GM18499 (cell line): ENCODE measurements around the gene PTPN4.
"Not testable (repeated sequence)": the region's sequence is repeated elsewhere in the genome, so short reads cannot be mapped to it uniquely, and the experiment has no call there.

Experiments used
- ATAC-seq: cut with Tn5 transposase; IDR thresholded peaks from one replicate; pipeline ENCODE4 v1.9.1; 2021; ENCODE audit warnings: moderate number of reproducible peaks; ENCODE audit not compliant: insufficient read depth, unreplicated experiment

Gene PTPN4

GRCh38 chr2:119922699-119923098, 163.0 kb downstream of the PTPN4 start:
- no peak for ATAC-seq

GRCh38 chr2:119929537-119929936, 169.8 kb downstream of the PTPN4 start:
- no peak for ATAC-seq

GRCh38 chr2:119932809-119933208, 173.1 kb downstream of the PTPN4 start:
- no peak for ATAC-seq

- no peak for ATAC-seq
Observed at GRCh38 chr2:119934319-119934718, 174.6 kb downstream of the PTPN4 start.

GRCh38 chr2:119937680-119938079, 178.0 kb downstream of the PTPN4 start:
- no peak for ATAC-seq

GRCh38 chr2:119939915-119940314, 180.2 kb downstream of the PTPN4 start:
- ATAC-seq: no peak

GRCh38 chr2:119940856-119941255, 181.1 kb downstream of the PTPN4 start:
- ATAC-seq: no peak

GRCh38 chr2:119941388-119941787, 181.7 kb downstream of the PTPN4 start:
- ATAC-seq: no peak

GRCh38 chr2:119941981-119942513, 182.3 kb downstream of the PTPN4 start:
- ATAC-seq: no peak

GRCh38 chr2:119943058-119943457, 183.3 kb downstream of the PTPN4 start:
- no peak for ATAC-seq

- no peak for ATAC-seq
Observed at GRCh38 chr2:119947535-119947934, 187.8 kb downstream of the PTPN4 start.

GRCh38 chr2:119950966-119951365, 191.2 kb downstream of the PTPN4 start:
- ATAC-seq: no peak

GRCh38 chr2:119958670-119959268, 199.0 kb downstream of the PTPN4 start:
- ATAC-seq: no peak

- ATAC-seq: no peak
Observed at GRCh38 chr2:119960821-119961220, 201.1 kb downstream of the PTPN4 start.

GRCh38 chr2:119981896-119982295, 222.2 kb downstream of the PTPN4 start:
- ATAC-seq: no peak

- no peak for ATAC-seq
Observed at GRCh38 chr2:119982506-119982905, 222.8 kb downstream of the PTPN4 start.

- ATAC-seq: no peak
Observed at GRCh38 chr2:119983108-119983507, 223.4 kb downstream of the PTPN4 start.

GRCh38 chr2:119996148-119996547, 236.4 kb downstream of the PTPN4 start:
- no peak for ATAC-seq

- ATAC-seq: not testable (repeated sequence)
Observed at GRCh38 chr2:119996896-119997891, 237.5 kb downstream of the PTPN4 start.

GRCh38 chr2:120001471-120001870, 241.7 kb downstream of the PTPN4 start:
- ATAC-seq: no peak

GRCh38 chr2:120004254-120004653, 244.5 kb downstream of the PTPN4 start:
- ATAC-seq: no peak
